RWPE1 (cell line): ENCODE measurements around the gene MSL2.
"Not testable (repeated sequence)": the region's sequence is repeated elsewhere in the genome, so short reads cannot be mapped to it uniquely, and the experiment has no call there.

Source experiments
- CTCF ChIA-PET: fragments of 350-600 bp; sonication (Branson Sonifier 250); formaldehyde crosslinking; extraction: SDS; loops from one replicate; lab custom pipeline; 2021; lab: Yijun Ruan, JAX
- POLR2A ChIA-PET: fragments of 400-600 bp; formaldehyde crosslinking; extraction: SDS; loops from one replicate; lab custom pipeline; 2020; ENCODE audit warnings: antibody characterized with exemption; ENCODE audit not compliant: low non-redundant PET; lab: Yijun Ruan, JAX
- DNase-seq: peaks from one replicate; pipeline ENCODE4 v3.0.0; 2012; ENCODE audit warnings: low spot score
- H3K27ac ChIP-seq: fragments of 450-650 bp; 2 replicates; pipeline ENCODE4 v1.5.1; 2017
- TF ChIP-seq, protein P1 (sequence below): fragments of 450-650 bp; conservative IDR thresholded peaks from 2 replicates; pipeline ENCODE4 v1.5.1; 2017; ENCODE audit warnings: low read depth, mild to moderate bottlenecking

MSL2 gene

DNA sequence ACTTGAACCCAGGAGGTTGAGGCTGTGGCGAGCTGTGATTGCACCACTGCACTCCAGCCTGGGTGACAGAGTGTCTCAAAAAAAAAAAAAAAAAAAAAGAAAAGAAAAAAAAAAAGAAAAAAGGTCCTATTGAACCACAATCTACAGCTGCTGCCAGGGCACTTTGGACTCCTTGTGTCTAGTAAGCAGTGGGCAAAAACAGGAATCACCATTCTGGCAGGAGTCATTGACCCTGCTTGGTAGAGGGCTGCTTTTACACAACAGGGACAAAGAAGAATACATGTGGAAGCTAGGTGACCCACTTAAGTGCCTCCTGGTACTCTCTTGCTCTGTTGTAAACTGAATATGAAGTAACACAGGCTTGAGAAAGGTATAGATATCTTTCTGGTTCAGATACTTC, 39.4 kb upstream of the MSL2 start:
- ChIA-PET CTCF (no interaction called here), POLR2A (no interaction called here)
- TF ChIP-seq, protein P1, sequence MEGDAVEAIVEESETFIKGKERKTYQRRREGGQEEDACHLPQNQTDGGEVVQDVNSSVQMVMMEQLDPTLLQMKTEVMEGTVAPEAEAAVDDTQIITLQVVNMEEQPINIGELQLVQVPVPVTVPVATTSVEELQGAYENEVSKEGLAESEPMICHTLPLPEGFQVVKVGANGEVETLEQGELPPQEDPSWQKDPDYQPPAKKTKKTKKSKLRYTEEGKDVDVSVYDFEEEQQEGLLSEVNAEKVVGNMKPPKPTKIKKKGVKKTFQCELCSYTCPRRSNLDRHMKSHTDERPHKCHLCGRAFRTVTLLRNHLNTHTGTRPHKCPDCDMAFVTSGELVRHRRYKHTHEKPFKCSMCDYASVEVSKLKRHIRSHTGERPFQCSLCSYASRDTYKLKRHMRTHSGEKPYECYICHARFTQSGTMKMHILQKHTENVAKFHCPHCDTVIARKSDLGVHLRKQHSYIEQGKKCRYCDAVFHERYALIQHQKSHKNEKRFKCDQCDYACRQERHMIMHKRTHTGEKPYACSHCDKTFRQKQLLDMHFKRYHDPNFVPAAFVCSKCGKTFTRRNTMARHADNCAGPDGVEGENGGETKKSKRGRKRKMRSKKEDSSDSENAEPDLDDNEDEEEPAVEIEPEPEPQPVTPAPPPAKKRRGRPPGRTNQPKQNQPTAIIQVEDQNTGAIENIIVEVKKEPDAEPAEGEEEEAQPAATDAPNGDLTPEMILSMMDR = no peak
- no peak overlapping the region for H3K27ac ChIP-seq
- no peak for DNase-seq

DNA sequence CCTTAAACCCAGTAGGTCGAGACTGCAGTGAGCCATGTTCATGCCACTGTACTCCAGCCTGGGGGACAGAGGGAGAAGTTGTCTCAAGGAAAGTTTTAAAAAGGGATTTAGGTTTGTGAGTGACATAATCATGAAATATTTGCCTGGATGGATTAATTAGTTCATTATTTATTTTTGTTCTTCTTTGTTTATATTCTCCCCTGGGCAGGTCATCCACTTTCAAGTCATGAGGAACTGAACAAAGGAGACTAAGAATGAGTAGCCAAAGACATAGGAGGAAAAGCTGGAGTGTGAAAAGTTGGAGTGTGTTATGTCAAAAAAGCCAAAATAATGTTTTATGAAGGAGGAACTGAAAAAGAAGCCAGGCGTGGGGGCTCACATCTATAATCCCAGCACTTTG, 36.3 kb upstream of the MSL2 start:
- TF ChIP-seq, protein P1 = no peak
- CTCF ChIA-PET = interaction anchor here (0.6 kb wide), 2 partner anchors 17 to 1620 kb away, joined by 3 to 4 read pairs; no protein-coding TSS in a partner anchor
- DNase-seq = no peak
- H3K27ac ChIP-seq = no peak overlapping the region
- POLR2A ChIA-PET = no interaction called here

DNA sequence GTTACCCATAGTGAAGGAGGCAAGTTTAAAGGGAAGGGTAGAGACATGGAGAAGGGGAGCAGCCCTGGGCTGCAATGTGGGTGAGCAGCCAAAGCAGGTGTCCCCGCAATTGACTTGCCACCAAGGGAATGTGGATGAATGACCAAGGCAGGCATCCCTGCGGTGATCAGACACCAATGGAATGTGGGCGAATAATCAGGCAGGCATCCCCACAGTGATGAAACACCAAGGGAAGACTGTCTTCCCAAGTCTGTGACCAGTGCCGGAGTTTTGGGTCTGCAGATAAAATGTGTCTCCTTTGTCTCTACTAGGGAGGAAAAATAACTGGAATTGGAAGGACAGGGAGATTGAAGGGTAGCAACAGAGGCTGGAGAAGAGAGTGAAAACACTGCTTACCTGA, 26.6 kb upstream of the MSL2 start:
- POLR2A ChIA-PET, DNase-seq, H3K27ac ChIP-seq, CTCF ChIA-PET: not testable (repeated sequence)

DNA sequence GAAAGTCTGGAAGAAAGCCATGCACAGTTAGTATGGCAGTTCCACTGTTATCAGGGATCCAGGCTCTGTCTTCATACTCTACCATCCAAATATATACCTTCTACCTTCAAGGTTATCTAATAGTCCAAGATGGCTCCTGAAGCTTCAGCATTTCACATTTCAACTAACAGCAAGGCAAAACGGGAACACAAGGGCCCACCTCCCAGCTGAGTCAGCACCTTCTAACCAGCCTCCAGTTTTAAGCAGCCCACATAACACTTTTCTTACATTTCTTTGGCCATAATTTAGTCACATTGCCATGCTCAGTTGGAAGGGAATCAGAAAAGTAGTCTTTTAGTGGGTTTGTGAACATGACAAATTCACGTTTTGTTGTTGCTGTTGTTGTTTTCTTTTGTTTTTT, 15.4 kb upstream of the MSL2 start:
- no peak overlapping the region for H3K27ac ChIP-seq
- no peak for DNase-seq
- CTCF ChIA-PET = no interaction called here
- POLR2A ChIA-PET = no interaction called here
- TF ChIP-seq, protein P1 = no peak

DNA sequence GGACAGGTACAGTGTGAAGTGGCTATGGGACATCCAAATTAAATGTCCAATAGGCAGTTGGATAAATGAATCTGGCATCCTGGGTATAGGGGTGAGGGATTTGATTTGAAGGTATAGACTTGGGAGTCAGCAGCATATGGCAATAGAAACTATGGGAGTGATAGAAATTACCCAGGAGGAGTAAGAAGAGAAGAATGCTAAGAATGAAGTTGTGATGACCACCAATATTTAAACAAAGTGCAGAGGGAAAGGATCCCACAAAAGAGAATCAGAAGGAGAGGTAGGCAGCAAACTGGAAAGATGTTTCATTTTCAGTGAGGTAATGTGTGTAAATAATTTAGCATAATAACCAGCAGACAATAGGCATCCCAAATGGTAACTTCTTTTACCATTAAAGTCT, 13.8 kb upstream of the MSL2 start:
- ChIA-PET CTCF (no interaction called here), POLR2A (interaction anchor here (0.7 kb wide), 1 partner anchor 13 kb away, joined by 3 read pairs; no protein-coding TSS in a partner anchor)
- TF ChIP-seq, protein P1 = no peak
- no peak for DNase-seq
- no peak overlapping the region for H3K27ac ChIP-seq

DNA sequence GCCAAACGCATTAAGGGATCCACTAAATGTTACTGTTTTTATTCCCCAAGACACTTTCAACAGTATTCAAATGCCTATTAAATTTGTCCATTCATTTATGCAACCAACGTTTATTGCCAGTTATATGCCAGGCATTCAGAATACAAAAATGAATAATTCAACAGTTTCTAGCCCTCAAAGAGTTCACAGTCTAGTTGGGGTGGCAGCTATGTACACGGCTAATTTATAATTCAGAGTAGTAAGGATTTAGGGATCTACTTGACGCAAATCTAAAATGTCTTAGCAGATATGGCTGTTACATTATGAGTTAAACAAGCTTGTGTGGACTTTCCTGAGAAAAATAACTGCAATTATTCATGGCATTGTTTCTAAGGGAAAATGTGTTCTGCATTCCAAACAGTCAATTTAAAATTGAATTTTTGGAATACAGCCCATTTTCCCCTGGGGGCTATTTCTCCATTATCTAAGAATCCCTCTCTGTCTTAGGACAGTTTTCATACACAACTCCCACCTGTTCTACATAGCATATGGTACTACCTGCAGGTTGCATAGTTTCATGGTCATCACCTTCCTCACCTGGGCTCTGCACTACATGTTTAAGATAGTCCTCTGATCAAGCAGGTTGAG, 11.5 kb upstream of the MSL2 start:
- H3K27ac ChIP-seq = no peak overlapping the region
- ChIA-PET POLR2A (no interaction called here), CTCF (interaction anchor here (0.6 kb wide), 1 partner anchor 68 kb away, joined by 4 read pairs; no protein-coding TSS in a partner anchor)
- TF ChIP-seq, protein P1 = no peak
- no peak for DNase-seq

DNA sequence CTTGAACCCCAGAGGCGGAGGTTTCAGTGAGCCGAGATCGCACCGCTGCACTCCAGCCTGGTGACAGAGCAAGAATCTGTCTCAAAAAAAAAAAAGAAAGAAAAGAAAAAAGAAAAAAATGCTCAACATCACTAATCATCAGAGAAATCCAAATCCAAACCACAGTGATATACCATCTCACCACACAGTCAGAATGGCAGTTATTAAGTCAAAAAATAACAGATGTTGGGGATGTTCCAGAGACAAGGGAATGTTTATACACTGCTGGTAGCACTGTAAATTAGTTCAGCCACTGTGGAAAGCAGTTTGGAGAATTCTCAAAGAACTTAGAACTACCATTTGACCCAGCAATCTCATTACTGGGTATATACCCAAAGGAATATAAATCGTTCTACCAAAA, 3.1 kb upstream of the MSL2 start:
- POLR2A ChIA-PET, H3K27ac ChIP-seq, CTCF ChIA-PET, DNase-seq: not testable (repeated sequence)

DNA sequence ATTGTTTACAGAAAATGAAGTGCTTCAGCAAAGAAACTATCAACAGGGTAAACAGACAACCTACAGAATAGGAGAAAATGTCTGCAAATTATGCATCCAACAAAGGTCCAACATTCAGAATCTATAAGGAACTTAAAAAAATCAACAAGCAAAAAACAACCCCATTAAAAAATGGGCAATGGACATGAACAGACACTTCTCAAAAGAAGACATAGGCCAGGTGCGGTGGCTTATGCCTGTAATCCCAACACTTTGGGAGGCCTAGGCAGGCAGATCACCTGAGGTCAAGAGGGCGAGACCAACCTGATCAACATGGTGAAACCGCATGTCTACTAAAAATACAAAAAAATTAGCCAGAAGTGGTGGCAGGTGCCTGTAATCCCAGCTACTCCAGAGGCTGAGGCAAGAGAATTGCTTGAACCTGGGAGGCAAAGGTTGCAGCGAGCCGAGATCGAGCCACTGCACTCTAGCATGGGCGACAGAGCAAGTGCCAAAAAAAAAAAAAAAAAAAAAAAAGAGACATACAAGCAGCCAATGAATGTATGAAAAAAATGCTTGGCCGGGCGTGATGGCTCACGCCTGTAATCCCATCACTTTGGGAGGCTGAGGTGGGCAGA, 2.4 kb upstream of the MSL2 start:
- POLR2A ChIA-PET, CTCF ChIA-PET, DNase-seq, H3K27ac ChIP-seq: not testable (repeated sequence)
